ENCODE measurements around the gene FADS3. TPM values are rescaled to one million over a fixed set of nuclear protein-coding genes. Genes with fewer than 3 reads are reported as not detected.

The FADS3 gene
- total RNA-seq, 1 experiment from 2014 or later: 67.9 TPM

DNA sequence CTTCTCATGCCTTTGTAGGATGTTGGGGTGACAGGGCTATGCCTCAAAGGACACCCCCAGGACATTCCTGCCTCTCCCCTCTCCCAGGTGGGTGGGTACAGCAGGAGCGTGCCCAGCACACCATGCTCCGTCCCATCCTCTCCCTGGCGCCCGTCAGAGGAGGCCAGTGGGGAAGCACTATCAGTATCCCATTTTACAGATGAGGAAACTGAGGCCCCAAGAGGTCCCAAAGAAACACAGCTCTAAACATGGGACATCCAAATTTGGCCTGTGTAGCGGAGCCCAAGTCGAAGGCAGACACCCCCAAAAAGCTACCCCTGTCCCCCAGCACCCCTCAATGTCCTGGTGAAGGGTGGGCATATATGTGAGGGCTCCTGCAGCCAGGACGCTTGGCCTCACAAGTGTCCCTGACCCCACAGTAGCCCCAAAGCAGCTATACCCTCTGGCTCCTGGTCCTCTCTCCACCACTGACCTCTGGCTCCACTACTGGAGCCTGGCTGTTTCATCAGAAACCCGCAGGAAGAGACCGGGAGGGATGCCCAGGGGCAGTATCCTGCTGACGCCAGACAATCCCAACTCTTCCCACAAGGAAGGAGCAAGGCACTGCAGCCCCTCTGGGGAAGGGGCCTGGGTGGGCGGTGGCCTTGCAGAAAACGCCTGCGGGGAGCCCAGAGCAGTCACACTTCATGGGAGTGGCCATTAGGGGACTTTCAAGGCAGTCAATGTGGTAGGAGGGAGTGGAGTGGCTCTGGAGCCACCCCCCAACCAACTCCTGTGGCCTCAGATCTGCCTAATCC is 5.4 kb downstream of the FADS3 start:
- no peaks in the 10 kb centered on the region for H3F3A ChIP-seq (ENCODE audit: low read length, unreplicated experiment)
- no peak overlapping the region for H3K9ac ChIP-seq (ENCODE audit: low read length)
- DNase-seq (no peak), ATAC-seq (no peak)
- H3K36me3 ChIP-seq (ENCODE audit: low read depth, low read length): no peaks in the 10 kb centered on the region
- TF ChIP-seq EZH2 (IDR thresholded peaks at IDR 0.05; ENCODE audit: low read length, unreplicated experiment): no peak
- TF ChIP-seq, protein P1, sequence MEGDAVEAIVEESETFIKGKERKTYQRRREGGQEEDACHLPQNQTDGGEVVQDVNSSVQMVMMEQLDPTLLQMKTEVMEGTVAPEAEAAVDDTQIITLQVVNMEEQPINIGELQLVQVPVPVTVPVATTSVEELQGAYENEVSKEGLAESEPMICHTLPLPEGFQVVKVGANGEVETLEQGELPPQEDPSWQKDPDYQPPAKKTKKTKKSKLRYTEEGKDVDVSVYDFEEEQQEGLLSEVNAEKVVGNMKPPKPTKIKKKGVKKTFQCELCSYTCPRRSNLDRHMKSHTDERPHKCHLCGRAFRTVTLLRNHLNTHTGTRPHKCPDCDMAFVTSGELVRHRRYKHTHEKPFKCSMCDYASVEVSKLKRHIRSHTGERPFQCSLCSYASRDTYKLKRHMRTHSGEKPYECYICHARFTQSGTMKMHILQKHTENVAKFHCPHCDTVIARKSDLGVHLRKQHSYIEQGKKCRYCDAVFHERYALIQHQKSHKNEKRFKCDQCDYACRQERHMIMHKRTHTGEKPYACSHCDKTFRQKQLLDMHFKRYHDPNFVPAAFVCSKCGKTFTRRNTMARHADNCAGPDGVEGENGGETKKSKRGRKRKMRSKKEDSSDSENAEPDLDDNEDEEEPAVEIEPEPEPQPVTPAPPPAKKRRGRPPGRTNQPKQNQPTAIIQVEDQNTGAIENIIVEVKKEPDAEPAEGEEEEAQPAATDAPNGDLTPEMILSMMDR (conservative IDR thresholded peaks at IDR 0.05; ENCODE audit: low read depth, low read length): no peak
- no peak for TF ChIP-seq EZH2phosphoT487 (IDR thresholded peaks at IDR 0.05; ENCODE audit: borderline replicate concordance, low read length)
- H3K27me3 ChIP-seq (ENCODE audit: low read length): no peaks in the 10 kb centered on the region
- no peak overlapping the region for H3K4me3 ChIP-seq (ENCODE audit: low read length)
- H3K9me3 ChIP-seq (ENCODE audit: low read length): no peaks in the 10 kb centered on the region
- intact Hi-C loops (cut with micrococcal nuclease): no loop called here
- H3K4me1 ChIP-seq (ENCODE audit: insufficient read depth, low read length): peaks cover 12% of the 10 kb centered on the region
- peaks cover 10% of the 10 kb centered on the region; the same call in 1 of the 2 replicates for H3K79me2 ChIP-seq (ENCODE audit: low read length)
- H2AFZ ChIP-seq (ENCODE audit: low read length): no peak overlapping the region
- no peaks in the 10 kb centered on the region for H3K9me2 ChIP-seq (replicated peaks; ENCODE audit: low read length)
- no peak overlapping the region for H3K4me2 ChIP-seq (ENCODE audit: low read length)
- POLR2A ChIA-PET (ENCODE audit: unreplicated experiment): no interaction called here
- CTCF ChIA-PET: no interaction called here
- H4K20me1 ChIP-seq (ENCODE audit: low read length): no peaks in the 10 kb centered on the region
- H3K27ac ChIP-seq (ENCODE audit: low read length): no peak overlapping the region
- BruUV-seq (replicated peaks): no TSS peak

DNA sequence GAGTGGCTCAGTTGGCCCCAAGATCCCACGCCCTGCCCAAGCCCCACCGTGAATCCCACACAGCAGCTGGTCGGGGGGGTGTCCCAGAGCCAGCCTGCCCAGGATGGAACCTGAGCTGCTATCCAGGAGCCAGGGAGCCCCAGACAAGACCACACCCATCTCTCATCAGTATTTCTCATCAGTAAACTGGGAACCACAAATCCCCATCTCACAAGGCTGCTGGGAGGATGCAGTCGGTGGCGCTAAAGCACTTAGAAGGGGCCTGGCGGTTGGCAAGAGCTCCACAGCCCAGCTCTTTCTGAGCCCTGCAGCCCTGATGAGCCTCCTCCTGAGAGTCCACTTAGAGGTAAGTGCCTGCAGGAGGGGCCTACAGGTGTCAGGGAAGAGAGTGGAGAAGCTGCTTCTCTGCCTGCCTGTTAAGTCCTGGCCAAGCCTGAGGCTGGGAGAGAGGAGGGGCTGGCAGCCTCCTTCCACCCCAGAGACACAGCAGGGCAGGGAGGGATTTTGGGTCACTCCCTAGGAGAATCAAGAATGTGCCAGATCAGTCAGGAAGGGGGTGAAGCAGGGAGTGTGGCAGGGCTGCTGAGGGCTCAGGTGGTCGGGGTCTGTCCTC is 6.1 kb downstream of the FADS3 start:
- H3F3A ChIP-seq (ENCODE audit: low read length, unreplicated experiment): no peaks in the 10 kb centered on the region
- intact Hi-C loops (cut with micrococcal nuclease): no loop called here
- no peak for ATAC-seq

More for the DNA sequence above, 6.1 kb downstream of the FADS3 start:
- Histone ChIP-seq H3K4me1 (ENCODE audit: insufficient read depth, low read length) (peaks cover 5% of the 10 kb centered on the region), H3K9ac (ENCODE audit: low read length) (no peak overlapping the region), H3K27ac (ENCODE audit: low read length) (no peak overlapping the region), H4K20me1 (ENCODE audit: low read length) (no peaks in the 10 kb centered on the region), H2AFZ (ENCODE audit: low read length) (no peak overlapping the region), H3K4me3 (ENCODE audit: low read length) (no peak overlapping the region), H3K79me2 (ENCODE audit: low read length) (peaks cover 6% of the 10 kb centered on the region; the same call in 1 of the 2 replicates), H3K9me2 (replicated peaks; ENCODE audit: low read length) (no peaks in the 10 kb centered on the region), H3K36me3 (ENCODE audit: low read depth, low read length) (no peaks in the 10 kb centered on the region), H3K27me3 (ENCODE audit: low read length) (no peaks in the 10 kb centered on the region), H3K9me3 (ENCODE audit: low read length) (no peaks in the 10 kb centered on the region), H3K4me2 (ENCODE audit: low read length) (no peak overlapping the region)
- ChIA-PET CTCF (no interaction called here), POLR2A (ENCODE audit: unreplicated experiment) (no interaction called here)
- BruUV-seq (replicated peaks): no TSS peak
- no peak for DNase-seq
- no peak for TF ChIP-seq EZH2 (IDR thresholded peaks at IDR 0.05; ENCODE audit: low read length, unreplicated experiment)
- TF ChIP-seq EZH2phosphoT487 (IDR thresholded peaks at IDR 0.05; ENCODE audit: borderline replicate concordance, low read length): no peak
- TF ChIP-seq, protein P1 (conservative IDR thresholded peaks at IDR 0.05; ENCODE audit: low read depth, low read length): no peak
